HG02623 (cell line): Measurements from ENCODE around the gene TBC1D14.

ENCODE experiments used
- ATAC-seq: cut with Tn5 transposase; IDR thresholded peaks from one replicate; pipeline ENCODE4 v1.9.1; 2021; ENCODE audit warnings: moderate library complexity; ENCODE audit not compliant: unreplicated experiment

TBC1D14 gene

GRCh38 chr4:6991771-6992557 is 82.3 kb downstream of the TBC1D14 start:
- ATAC-seq: no peak

- ATAC-seq: no peak
These were observed 83.4 kb downstream of the TBC1D14 start for GRCh38 chr4:6992728-6993677.

GRCh38 chr4:6996481-6996880 is 86.9 kb downstream of the TBC1D14 start:
- no peak for ATAC-seq

- no peak for ATAC-seq
These were observed 89.8 kb downstream of the TBC1D14 start for GRCh38 chr4:6999172-7000086.

GRCh38 chr4:7000421-7001176 is 91.0 kb downstream of the TBC1D14 start:
- no peak for ATAC-seq

GRCh38 chr4:7001271-7001670 is 91.6 kb downstream of the TBC1D14 start:
- ATAC-seq: no peak

GRCh38 chr4:7002336-7002735 is 92.7 kb downstream of the TBC1D14 start:
- ATAC-seq: no peak

- no peak for ATAC-seq
These were observed 93.7 kb downstream of the TBC1D14 start for GRCh38 chr4:7003176-7003878.

GRCh38 chr4:7003879-7004240 is 94.2 kb downstream of the TBC1D14 start:
- no peak for ATAC-seq

GRCh38 chr4:7004331-7004730 is 94.7 kb downstream of the TBC1D14 start:
- ATAC-seq: no peak

GRCh38 chr4:7005571-7005970 is 95.9 kb downstream of the TBC1D14 start:
- no peak for ATAC-seq

- ATAC-seq: no peak
These were observed 96.8 kb downstream of the TBC1D14 start for GRCh38 chr4:7006411-7006810.

GRCh38 chr4:7007142-7007907 is 97.7 kb downstream of the TBC1D14 start:
- ATAC-seq: no peak

- ATAC-seq: no peak
These were observed 98.3 kb downstream of the TBC1D14 start for GRCh38 chr4:7007944-7008343.

- ATAC-seq: no peak
These were observed 99.9 kb downstream of the TBC1D14 start for GRCh38 chr4:7009564-7009963.

- no peak for ATAC-seq
These were observed 103.5 kb downstream of the TBC1D14 start for GRCh38 chr4:7013175-7013574.

GRCh38 chr4:7014815-7015214 is 105.2 kb downstream of the TBC1D14 start:
- no peak for ATAC-seq

GRCh38 chr4:7015383-7016035 is 105.9 kb downstream of the TBC1D14 start:
- no peak for ATAC-seq
